Measurements from ENCODE around the gene RNASE12. TPM values are rescaled to one million over a fixed set of nuclear protein-coding genes. Genes with fewer than 3 reads are reported as not detected.

Gene RNASE12
- total RNA-seq, 6 experiments from 2014 or later = not detected

GRCh38 chr14:20607617-20608016, 16.4 kb upstream of the RNASE12 start:
- ATAC-seq (no peak), DNase-seq (no peak)
- H3K27me3 ChIP-seq = no peaks in the 10 kb centered on the region
- 65% methylated on average over 5 of the region's 5 CpGs for WGBS (ENCODE audit: insufficient coverage, low coverage, low lambda C conversion rate, missing lambda C conversion rate)
- no peaks in the 10 kb centered on the region for H3K36me3 ChIP-seq
- H3K27ac ChIP-seq = no peak overlapping the region
- H3K9me3 ChIP-seq = no peaks in the 10 kb centered on the region
- TF ChIP-seq POLR2A (IDR thresholded peaks at IDR 0.05) = no peak
- H3K4me1 ChIP-seq = peaks cover 0 to 25% (median 0%) of the 10 kb centered on the region in 4 donors
- intact Hi-C loops (cut with DNase I) = loop anchor here (10.0 kb wide), 3 partner anchors 73 to 283 kb away; partner anchors contain the start of gene KLHL33 (in 1 of the 2)
- no peak overlapping the region for H3K4me3 ChIP-seq

- no peaks in the 10 kb centered on the region for H3K36me3 ChIP-seq
- 45% methylated on average over 2 of the region's 2 CpGs for WGBS (ENCODE audit: insufficient coverage, low coverage, low lambda C conversion rate, missing lambda C conversion rate)
- ATAC-seq = no peak
These were observed 15.7 kb upstream of the RNASE12 start for GRCh38 chr14:20606902-20607242.

GRCh38 chr14:20606190-20606901, 15.2 kb upstream of the RNASE12 start:
- WGBS (ENCODE audit: insufficient coverage, low coverage, low lambda C conversion rate, missing lambda C conversion rate) = 11% methylated on average over 2 of the region's 8 CpGs
- TF ChIP-seq, protein P1, sequence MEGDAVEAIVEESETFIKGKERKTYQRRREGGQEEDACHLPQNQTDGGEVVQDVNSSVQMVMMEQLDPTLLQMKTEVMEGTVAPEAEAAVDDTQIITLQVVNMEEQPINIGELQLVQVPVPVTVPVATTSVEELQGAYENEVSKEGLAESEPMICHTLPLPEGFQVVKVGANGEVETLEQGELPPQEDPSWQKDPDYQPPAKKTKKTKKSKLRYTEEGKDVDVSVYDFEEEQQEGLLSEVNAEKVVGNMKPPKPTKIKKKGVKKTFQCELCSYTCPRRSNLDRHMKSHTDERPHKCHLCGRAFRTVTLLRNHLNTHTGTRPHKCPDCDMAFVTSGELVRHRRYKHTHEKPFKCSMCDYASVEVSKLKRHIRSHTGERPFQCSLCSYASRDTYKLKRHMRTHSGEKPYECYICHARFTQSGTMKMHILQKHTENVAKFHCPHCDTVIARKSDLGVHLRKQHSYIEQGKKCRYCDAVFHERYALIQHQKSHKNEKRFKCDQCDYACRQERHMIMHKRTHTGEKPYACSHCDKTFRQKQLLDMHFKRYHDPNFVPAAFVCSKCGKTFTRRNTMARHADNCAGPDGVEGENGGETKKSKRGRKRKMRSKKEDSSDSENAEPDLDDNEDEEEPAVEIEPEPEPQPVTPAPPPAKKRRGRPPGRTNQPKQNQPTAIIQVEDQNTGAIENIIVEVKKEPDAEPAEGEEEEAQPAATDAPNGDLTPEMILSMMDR (IDR thresholded peaks at IDR 0.05) = peak; percentile 60 to 73 (median 64)
- no peak for TF ChIP-seq POLR2A (IDR thresholded peaks at IDR 0.05)
- ATAC-seq (peak; percentile 73 to 89 (median 79)), DNase-seq (peak; percentile 49 to 93 (median 87))
- H3K27me3 ChIP-seq = no peaks in the 10 kb centered on the region
- intact Hi-C loops (cut with DNase I) = loop anchor here (10.0 kb wide), 3 partner anchors 72 to 282 kb away; partner anchors contain the start of gene KLHL33 (in 1 of the 2)
- no peak overlapping the region for H3K27ac ChIP-seq
- H3K4me1 ChIP-seq = peaks cover 0 to 27% (median 0%) of the 10 kb centered on the region in 4 donors
- H3K4me3 ChIP-seq = no peak overlapping the region
- H3K36me3 ChIP-seq = no peaks in the 10 kb centered on the region
- H3K9me3 ChIP-seq = no peaks in the 10 kb centered on the region

More at GRCh38 chr14:20606902-20607242, 15.7 kb upstream of the RNASE12 start:
- DNase-seq = no peak
- no peak for TF ChIP-seq POLR2A (IDR thresholded peaks at IDR 0.05)
- TF ChIP-seq, protein P1 (IDR thresholded peaks at IDR 0.05) = no peak
- Histone ChIP-seq H3K4me3 (no peak overlapping the region), H3K4me1 (peaks cover 0 to 27% (median 0%) of the 10 kb centered on the region in 4 donors), H3K27me3 (no peaks in the 10 kb centered on the region), H3K27ac (no peak overlapping the region), H3K9me3 (no peaks in the 10 kb centered on the region)
- intact Hi-C loops (cut with DNase I) = loop anchor here (10.0 kb wide), 3 partner anchors 72 to 282 kb away; partner anchors contain the start of gene KLHL33 (in 1 of the 2)

DNA sequence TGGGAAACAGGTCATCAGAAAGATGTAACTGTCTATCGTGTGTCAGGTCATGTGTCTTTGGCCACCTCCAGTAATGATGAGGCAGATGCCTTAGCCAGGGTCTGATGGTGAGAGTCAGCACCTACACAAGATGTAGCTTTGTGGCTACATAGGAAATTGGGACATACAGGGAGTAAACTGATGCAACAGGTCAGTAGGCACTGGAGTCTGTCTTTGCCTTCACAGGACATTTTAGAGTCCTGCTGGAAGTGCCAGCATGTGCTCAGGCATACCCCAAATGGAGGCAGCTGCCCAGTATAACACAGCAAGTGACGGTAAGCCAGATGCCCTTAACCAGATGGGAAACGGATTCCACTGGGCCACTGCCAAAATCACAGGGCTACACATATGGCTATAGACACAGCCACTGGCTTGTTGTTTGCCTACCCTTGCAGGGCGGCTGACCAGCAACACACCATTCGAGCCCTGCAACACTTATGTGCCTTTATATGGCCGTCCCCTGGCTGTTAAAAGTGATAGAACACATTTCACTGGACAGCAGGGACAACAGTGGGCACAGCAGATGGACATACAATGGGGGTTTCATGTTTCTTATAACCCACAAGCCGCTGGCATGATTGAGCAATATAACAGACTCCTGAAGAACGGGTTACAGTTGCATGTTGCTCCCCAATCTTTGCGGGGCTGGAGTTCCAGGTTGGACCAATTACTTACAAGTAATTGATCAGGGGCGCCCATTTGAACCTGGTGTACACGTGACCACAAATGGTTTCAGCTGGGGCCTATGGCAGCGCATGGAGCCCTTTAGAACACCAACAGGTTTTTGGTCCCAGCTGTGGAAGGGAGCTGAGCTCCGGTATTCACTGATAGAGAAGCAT, 12.9 kb upstream of the RNASE12 start:
- no peak for DNase-seq
- intact Hi-C loops (cut with DNase I) = loop anchor here (10.0 kb wide), 3 partner anchors 69 to 279 kb away; partner anchors contain the start of gene KLHL33 (in 1 of the 2)
- WGBS (ENCODE audit: insufficient coverage, low coverage, low lambda C conversion rate, missing lambda C conversion rate) = 96% methylated on average over 4 of the region's 13 CpGs
- Histone ChIP-seq H3K27me3 (no peaks in the 10 kb centered on the region), H3K4me3 (no peak overlapping the region), H3K36me3 (no peaks in the 10 kb centered on the region), H3K9me3 (no peaks in the 10 kb centered on the region), H3K4me1 (peaks cover 0 to 21% (median 0%) of the 10 kb centered on the region in 4 donors), H3K27ac (no peak overlapping the region)
- TF ChIP-seq POLR2A (IDR thresholded peaks at IDR 0.05) = no peak
- TF ChIP-seq, protein P1 (IDR thresholded peaks at IDR 0.05) = no peak
- ATAC-seq = no peak
